ENCODE data around the gene GABRG3.

GABRG3 gene

DNA sequence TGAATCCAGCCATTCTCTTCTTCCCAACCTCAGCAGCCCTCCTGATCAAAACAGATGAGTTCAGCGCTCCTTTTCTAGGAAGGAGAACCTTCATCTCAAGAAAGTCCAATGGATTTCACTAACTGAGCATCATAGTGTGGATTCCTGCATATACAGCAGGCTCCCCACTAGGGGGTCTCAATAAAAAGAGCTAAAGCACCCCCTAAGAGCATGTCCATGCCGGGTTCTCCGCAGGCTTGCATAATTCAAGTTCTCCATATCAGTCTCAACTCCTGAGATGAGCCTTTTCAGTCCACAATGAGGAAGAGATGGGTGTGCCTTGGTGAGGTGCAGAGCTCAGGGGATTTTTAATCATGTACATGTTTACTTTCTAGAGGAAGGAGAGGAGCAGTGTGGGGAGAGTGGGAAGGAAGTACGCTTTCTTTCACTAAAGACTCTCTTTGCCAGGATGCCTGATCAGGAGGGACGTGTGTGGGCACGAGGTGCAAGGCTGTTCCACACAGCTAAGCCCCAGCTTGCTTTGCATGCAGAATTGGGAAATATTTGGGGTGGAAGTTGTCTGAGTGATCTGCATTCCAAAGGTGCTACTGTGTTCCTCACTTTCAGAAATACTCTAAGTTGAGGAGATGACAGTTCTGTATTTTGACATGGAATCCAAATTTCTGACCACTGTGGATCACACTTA lies 564.6 kb downstream of the GABRG3 start:
- no peak for DNase-seq

DNA sequence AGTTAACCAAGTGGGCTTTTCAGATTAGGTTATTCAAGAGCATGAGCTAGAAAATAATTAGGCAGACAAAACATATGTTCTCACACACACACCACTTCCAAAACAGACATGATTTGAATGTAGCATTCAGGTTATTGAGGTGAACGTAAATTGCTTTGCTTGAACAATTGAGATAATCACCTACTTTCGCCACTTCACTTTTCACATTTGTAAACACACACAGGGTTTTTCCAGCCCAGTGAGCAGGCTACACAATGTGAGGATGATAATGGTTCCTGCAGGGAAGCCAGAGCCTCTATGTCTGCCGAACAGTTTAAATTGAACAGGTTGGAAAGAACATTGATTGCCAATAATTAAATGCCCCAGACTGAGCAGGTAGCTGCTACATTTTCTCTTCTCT lies 567.3 kb downstream of the GABRG3 start:
- DNase-seq, result no peak

DNA sequence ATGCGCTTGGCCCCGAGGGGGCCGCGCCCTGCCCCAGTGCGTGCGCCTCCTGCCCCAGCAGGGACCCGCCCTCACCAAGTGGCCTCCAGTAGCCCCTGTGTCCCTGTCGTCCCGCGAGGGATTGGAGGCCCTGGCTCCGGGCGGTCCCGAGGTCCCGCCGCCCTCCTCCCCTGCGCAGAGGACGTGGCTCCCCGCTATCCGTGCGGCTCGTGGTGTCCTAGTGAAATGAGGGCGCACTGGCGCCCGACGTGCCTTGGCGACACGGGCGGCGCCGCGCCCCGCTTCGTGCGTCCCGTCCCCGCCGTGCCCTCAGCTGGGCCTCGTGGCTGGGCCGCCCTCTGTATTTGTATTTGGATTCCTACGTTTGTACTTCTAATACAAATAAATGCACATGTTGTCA lies 570.6 kb downstream of the GABRG3 start:
- no peak for DNase-seq

DNA sequence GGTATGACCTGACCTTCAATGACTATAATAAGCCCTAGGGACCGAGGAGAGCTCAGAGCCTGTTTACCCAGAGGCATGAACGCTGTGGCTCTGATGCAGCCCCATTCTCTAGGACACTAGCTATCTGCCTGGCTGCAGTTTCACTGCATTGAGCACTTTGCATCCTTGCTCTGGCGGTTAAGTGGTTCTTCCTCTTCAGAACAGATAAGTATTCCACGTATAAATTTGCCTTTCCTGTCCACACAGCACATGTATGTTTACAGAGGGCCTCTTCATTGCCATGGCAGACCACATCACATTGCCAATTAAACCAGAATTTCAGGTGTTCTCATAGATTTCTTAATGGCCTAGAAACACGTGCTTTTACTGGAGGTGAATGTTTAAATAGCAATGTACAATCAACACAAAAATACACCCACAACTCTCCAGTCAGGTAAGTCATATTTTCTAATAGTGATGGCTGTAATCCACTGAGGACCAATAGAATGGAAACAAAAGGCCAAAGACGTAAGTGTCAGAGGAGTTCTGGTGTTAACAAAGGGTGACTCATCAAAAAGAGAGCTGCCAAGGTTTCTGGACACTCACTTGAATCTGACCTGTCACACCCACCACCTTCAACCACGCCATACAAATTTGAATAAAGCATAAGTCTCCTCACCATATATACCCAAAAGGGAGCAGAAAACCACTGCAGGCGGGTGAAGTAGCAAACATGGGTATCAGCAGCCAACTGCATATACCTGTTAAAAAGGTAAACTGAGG lies 574.7 kb downstream of the GABRG3 start:
- no peak for DNase-seq

DNA sequence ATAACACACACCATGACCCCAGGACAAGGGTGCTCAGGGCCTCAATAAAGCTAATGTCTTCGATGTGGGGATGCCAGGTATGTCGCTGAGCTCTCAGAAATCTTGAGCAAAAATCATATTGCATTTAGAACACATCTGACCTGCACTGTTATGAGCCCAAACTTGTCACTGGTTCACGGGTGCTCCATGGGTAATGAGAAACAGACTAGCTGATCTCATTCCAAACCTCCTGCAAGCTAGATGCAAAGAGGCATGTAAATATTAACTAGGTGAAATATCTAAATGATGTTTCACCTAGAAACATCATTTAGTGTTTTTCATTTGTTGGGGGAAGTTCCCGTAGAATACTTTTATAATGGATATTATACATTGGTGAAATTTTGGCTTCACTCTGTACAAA lies 578.8 kb downstream of the GABRG3 start:
- DNase-seq, result no peak

DNA sequence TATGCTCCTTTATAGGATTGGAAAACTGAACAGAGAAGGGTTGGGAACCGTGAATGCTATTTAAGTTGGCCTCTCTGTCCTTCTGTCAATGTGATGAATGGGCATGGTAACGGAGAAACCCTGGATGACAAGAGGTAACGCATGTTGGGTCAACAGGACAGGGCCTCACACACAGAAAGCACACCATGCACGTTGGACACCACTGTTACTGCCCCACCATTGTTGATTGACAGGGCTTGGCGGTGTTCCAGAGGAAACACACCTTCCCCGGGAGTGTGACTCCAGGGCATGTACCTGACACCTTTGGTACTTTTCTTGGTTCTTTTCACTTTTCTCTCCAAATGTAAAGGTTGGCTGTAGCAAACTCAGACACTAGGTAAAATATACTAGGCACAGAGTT lies 579.7 kb downstream of the GABRG3 start:
- no peak for DNase-seq

DNA sequence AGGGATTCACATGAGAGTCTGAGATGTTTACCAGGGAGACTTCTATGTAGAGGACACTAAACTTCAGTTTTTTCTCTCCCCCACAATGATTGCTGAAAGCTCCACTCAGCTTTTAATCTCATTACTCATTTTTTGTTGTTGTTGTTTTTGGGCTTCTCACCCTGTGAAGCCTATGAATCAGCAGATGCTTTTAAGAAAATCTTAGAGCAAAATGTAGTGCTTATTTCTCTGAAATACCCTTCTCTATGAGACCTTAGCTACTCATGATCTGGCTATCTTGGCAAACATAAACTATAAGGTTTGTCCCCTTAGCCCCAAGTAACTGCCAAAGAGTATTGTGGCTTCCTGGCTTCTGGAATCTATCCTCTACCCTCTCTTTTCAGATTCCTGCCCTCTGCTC lies 590.8 kb downstream of the GABRG3 start:
- no peak for DNase-seq

DNA sequence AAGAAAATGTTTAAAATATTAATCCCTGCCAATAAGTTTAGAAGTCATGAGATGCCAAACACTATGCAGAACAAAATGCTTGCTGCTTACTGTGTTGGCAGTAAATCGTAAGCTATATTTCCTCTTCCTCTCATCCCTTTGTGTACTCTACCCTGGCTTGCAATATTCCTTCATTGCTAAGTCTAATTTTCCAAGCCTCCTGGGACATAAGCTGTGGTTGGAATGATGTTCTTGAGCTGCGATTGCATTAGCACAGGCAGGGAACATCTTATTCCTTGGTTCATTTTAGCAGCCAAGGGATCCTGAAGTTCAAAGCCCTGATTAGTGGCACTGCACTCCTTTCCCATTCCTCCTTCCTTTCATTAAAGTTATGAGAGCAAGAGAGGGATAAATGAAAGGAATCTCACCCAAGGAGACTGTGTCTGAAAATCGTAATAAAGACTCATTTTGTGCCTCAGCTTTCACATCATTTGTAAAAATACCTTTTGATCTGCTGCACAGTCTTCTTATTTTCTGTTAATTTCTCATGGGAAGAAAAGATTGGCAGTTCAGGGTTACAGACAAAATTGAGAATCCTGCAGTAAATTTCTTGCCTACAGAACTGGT lies 592.9 kb downstream of the GABRG3 start:
- DNase-seq, result no peak

DNA sequence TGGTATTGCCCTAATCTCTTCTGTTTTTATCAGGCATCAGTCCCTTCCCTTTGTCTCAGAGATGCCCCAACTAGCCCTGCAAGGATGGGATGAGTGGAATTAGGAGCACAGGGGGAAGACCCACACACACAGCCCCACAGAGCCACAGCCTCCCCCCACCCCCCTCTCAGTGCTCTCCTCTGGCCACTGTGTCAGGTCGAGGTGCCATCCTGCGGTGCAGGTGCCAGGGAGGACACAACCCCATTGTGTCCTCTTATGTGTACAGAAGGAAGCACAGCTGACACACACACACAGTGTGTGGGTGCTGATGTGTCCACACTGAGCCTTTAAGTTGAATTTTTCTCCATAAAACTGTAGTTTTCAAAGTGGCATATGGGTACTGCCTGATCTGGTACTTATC lies 593.7 kb downstream of the GABRG3 start:
- DNase-seq, result no peak

DNA sequence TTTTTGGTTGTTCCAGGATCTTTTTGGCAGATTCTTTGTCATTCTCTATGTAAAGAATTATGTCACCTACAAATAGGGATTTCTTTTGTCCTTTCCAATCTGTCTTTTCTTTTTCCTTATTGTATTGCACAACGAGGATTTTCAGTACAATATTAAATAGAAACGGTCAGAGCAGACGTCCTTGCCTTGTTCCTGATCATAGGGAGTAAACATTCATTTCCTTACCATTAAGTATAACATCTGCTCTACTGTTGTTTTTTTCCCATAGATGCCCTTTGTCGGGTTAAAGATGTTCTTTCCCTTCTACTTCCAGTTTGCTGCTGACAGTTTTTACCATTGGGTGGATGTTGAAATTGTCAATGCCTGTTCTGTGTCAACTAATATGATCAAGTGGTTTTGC lies 599.8 kb downstream of the GABRG3 start:
- no peak for DNase-seq

DNA sequence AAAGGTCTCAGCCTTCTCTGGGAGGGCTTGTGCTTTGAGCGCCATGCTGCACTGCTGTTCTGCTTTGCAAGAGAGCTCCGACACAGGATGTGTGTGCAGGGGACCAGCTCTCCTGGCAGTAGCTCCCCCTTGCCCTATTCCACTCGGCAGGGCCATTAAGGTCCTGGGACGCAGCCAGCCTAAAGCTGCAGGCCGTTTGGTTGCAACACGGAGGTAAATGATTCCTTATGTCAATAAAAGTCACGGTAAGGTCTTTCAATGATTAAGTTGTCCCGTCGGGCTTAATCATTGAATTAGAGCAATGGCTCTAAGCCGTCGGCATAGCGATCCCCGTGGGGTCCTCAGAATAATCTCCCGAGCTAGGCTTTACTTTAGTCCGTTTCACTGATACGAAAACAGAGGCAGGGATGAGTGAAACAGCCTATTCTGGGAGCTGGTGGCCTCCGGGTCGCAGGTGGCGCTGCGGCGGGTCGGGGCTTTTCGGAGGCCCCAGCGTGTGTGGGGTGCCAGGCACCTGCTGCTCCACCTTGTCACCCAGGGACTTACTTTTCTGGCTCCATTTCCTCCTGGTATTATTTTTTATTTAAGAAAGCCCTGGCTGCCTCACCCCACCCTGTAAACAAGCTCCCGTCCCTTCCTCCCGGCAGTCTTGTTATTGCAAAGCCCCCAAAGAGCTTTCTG lies 603.0 kb downstream of the GABRG3 start:
- DNase-seq, result no peak

DNA sequence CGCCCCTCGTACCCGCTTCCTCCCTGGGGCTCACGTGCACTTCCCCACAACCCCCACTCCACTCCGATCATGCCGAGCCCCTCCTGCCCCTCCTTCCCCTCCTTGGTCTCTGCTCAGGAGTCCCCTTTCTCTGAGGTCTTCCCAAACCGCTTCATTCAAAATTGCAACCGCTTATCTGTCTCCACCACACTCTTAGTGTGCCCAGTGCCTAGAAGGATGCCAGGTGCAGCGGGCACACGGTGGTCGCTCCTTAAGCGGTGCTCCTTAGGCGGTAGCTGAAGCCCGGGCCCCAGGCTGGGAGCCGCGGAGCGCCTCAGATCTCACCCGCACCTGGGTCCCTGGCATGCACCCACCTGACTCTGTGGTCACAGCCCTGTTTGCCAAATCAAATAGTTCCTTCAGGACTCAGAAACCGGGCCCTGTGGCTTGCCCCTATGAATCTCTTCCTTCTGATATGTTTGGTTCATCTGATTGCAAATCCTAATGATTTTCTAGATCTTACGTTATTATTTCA lies 603.6 kb downstream of the GABRG3 start:
- DNase-seq, result no peak

DNA sequence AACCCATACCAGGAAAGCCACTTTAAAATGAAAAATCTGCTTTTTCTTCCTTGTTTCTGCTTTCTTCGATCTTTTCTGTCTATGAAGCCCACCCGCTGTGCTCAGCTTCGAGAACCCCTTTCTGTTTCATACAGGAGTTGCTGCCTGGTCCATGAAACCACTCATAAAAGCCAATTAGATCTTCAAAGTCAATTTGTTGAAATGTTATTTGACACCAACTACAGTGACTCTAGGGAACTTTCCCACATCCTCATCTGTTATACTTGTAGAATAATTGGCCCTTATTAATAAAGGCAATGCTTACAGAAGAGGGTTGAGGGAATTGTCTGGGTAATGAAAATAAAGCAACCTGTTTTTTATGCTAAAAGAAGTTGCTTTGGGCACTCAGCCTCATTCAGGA lies 604.5 kb downstream of the GABRG3 start:
- no peak for DNase-seq

DNA sequence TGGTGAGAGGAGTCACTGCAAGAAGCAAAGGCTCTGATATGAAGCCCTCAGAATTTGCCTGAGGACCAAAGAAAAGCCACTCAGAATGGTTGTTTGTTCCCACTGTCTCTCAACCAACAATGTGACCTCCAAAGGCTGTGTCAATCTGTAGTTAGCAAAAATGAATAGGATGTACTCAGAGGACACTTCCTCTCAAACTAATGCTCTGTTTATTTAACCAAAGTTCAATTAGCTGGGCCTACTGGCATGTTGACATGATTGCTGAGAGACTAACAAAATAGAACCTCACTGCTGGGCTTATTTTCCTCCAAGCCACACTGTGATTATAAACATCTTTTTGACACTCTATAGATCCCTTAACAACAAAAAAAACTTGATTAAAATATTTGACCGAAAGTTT lies 605.6 kb downstream of the GABRG3 start:
- no peak for DNase-seq

DNA sequence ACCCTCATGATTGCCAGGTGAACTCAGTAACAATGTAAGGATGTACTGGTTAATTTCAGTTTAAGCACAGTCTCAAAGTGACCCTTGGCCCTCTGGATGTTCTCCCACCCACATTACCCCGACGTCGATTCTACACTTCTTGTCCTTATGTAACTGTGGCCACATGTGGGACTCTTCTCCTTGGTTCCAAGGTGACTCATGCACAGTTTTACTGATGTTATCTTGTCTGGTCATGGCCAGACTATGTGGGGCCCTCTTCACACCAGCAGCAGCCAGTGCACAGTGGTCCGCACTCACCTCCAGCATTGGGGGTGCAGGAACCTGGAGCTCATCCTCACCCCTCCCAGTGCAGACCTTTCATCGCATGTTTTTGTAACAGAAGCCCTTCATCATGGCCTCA lies 608.8 kb downstream of the GABRG3 start:
- DNase-seq, result no peak

DNA sequence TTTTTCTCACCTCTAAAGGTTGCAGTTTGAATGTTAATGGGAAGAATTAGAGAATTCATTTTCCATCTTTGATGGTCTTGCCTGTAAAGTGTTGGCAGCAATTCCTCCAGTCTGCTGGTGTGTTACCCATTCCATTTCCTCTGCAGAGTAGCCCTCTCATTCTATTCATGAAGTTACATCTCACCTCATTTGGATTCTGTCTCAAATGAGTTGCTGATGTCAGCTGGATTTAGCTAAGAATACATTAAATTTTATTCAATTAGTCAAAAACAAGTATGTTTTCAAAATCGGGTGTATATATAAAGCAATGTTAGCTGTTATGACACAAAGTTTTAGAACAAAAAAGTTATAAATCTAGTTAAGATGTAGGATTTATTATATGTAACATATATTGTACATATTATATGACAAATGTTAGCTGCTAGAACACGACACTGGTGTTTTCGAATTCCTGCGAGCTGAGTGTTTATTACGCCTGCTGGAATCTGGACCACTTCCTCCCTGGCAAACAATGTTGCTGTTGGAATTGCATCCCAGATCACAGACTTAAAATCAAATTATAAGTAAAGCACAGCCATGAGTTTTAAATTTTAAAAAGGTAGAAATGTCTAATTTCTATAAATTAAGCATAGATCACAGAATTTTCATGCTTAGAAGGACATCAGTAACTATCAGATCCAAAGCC lies 611.9 kb downstream of the GABRG3 start:
- DNase-seq, result no peak

DNA sequence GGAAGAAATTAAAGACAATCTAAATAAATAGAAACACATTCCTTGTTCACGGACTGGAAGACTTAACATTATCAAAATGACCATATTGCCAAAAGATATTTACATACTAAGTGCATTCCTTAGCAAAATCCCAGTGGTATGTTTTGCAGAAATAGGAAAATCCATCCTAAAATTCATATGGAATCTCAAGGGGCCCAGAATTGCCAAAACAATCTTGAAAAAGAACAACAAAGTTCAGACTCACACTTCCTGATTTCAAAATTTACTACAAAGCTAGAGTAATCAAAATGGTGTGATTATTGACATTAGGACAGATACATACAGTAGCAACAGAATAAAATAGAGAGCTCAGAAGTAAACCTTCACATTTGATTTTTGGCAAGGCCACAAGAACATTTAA lies 612.7 kb downstream of the GABRG3 start:
- DNase-seq, result no peak

DNA sequence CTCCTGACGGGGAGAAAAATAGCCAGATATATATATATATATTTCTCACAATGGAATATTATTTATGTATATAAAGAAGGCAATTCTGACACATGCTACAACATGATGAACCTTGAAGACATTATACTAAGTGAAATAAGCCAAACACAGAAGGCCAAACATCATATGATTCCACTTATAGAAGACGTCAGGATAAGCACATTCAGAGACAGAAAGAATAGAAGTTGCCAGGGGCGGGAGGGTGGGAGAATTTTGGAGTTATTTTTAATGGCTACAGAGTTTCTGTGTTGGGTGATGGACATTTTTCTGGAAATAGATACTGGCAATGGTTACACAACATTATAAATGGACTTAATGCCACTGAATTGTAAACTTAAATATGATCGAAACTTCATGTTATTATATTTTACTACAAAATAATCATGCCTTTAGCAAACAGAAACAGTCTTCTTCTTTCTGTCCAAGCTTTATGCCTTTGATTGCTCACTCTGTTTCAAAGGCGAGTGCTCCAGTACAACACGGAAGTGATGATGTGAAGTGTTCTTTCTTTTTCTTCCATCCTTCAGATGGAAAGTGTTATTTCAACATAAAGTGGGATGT lies 614.2 kb downstream of the GABRG3 start:
- no peak for DNase-seq

DNA sequence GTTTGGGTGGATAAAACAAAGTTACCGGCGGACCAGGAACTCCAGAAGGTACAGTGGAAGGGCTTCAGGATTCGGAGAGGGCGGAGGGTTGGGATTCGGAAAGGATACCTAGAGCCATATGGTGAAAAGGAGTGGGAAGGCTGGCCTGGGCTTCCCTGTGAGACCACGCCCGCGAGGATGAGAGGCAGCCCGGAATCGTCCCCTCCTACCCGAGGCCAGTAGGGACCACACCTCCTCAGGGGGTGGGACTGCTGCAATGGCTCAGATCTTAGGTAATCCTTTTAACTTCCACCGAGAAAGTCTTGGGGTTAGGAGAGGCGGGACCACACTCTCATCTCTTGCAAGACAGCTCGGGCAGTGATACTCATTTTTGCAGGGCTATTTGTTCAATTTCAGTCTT lies 616.8 kb downstream of the GABRG3 start:
- no peak for DNase-seq

DNA sequence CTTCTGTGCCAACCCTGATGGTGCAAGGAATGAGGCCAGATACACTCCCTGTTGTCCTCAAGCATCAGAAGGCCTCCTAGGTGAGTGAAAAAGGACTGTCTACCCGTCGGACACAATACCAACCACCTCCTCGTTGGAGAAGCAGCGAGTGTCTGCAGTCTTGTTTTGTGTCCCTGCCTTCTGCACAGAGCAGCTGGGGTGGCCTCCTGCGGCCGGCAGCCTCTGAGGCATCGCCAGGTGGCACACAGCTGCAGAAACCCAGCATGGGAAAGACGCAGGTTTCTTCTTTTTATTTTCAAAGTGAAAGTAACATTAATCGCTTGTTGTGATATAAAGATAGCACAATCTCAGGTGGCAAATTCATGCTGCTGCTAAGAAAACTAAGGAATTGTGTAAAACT lies 618.3 kb downstream of the GABRG3 start:
- no peak for DNase-seq

DNA sequence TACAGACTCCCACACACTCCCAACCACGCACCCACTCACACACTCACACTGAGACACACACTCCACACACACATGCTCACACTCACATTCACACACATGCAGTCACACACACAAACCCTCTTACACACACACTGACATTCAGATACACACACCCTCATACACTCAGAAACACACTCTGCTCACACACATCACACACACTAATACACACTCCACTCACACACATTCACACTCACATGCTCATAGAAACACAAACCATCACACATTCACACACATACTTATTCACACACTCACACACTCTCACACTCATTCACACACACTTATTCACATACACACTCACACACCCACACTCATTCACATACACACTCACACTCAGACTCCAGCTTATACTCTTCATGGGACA lies 618.8 kb downstream of the GABRG3 start:
- DNase-seq, result no peak

Data from activated CD8-positive, alpha-beta memory T cell treated with anti-CD3 and anti-CD28 coated beads, Interleukin-2, amount 50 U/mL, for 4 hours (primary cell).